GM19467 (cell line): ENCODE results near the gene PRODH2.
"Not testable (repeated sequence)": the region's sequence is repeated elsewhere in the genome, so short reads cannot be mapped to it uniquely, and the experiment has no call there.

Experiments
- ATAC-seq: cut with Tn5 transposase; IDR thresholded peaks from one replicate; pipeline ENCODE4 v1.9.1; 2021; ENCODE audit warnings: mild to moderate bottlenecking, moderate library complexity; ENCODE audit not compliant: unreplicated experiment

The PRODH2 gene

DNA sequence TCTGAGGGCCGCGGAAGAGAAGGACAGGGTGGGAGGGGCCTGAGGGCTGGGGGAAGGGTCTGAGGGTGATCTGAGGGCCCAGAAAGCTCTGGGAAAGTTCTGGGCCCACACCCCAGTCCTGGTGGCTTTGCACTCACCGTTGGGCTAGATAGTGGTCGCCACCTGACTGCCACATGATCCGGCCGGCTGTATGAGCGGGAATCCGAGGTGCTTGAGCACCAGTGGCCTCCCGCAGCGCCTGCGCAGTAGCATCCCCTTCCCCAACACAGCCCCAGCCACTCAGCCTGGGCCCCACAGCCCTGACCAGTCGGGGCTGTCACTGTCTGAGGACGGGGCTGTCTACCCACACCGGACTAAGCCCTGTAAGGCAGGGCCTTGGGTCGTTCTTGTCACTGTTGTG lies 15.0 kb downstream of the PRODH2 start:
- ATAC-seq = no peak

DNA sequence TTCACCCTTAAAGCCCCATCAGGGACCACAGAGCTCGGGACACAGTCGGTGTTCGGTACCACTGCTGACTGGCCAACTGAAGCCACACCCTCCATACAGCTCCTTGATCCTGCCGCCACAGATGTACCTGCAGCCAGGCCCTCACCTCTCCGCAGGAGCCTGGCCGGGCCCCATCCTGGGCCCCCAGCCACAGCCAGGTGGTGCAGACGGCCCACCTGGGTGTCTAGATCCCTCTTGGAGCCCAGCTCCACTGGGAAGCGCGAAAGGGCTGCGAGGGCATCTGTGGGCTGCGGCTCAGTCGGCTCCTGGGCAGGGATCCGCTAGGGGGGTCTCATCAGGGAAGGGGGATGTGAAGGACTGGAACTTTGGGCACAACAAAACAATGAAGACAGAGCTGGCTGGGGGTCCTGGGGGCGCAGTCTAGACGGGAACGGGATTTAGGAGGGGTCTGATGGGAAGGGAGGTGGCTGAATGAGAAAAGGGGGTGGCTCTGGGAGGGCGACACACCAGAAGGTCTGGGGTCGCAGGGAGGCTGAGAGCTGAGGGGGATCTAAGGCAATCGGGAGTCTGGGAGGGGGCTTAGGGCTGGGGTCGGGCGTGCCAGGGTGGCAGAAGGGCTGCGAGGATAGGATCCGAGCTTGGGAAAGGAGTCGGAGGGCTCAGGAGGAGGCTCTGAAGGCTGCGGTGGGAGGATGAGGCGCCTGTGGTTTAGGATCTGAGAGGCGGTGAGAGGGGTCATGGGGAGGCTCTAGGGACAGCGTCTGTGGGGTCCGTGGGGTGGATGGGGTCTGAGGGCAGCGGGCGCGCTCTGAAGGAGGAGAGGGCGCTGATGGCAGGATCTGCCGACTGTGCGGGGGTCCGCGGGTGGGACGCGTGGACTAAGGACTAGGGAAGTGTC lies 15.8 kb downstream of the PRODH2 start:
- ATAC-seq = no peak

DNA sequence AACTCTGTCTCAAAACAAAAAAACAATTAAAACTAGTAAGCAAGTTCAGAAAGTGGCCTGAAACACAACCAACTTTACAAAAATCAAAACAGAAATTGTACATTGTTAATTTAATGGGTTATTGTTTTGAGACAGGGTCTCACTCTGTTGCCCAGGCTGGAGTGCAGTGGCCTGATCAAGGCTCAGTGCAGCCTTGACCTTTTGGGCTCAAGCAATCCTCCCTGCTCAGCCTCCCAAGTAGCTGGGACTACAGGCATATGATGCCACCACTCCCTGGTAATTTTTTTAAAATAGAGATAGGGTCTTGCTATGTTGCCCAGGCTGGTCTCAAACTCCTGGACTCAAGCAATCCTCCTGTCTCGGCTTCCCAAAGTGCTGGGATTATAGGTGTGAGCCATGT lies 17.1 kb downstream of the PRODH2 start:
- not testable (repeated sequence) for ATAC-seq

DNA sequence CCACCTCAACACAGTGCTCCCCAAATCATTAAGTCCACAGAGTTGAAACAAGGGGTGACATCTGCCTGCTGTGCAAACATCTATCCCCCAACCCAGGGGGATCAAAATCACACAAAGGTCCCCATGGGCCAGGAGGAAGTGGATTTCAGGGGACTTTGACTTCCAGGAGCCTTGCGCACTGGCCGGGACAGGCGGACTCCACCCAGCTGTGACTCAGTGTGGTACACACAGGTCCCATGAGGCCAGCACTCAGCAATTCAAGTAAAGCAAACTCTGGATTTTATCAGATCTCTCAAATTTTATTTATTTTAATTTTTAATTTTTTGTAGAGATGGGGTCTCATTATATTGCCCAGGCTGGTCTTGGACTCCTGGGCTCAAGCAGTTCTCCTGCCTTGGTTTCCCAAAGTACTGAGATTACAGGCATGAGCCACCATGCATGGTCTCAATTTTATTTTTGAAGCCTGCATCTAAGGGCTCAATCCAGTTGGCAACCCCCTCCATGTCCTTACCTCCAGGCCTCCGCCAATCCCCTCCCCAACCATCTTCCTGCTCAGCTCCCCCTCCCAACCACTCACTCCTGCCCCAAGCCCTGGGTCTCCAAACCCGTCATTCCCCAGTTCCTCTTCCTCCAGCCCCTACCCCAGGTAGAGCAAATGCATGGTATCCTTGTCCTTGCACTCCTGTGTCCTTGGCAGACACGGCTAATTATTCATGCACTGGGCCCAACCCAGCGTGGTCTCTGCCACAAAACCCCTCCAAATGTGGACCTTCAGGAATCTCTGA lies 19.1 kb downstream of the PRODH2 start:
- no peak for ATAC-seq

DNA sequence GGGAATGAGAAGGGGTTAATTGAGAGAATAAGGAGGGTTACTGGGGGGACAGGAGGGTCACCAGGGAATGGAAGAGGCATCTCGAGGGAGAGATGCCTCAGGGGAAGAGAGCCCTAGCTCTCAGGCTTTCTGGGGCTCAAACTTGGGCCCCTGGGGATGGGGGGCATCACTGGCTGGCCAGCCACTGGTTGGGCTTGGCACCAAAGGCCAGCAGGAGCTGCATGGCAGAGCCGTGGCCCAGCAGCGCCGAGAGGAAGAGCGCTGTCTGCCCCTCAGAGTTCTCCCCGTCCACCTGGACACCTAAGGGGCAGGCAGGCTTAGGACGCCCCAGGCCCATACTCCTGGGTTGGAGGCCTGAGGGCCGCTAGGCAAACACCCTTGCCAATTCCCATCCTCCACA lies 19.8 kb downstream of the PRODH2 start:
- ATAC-seq = no peak

DNA sequence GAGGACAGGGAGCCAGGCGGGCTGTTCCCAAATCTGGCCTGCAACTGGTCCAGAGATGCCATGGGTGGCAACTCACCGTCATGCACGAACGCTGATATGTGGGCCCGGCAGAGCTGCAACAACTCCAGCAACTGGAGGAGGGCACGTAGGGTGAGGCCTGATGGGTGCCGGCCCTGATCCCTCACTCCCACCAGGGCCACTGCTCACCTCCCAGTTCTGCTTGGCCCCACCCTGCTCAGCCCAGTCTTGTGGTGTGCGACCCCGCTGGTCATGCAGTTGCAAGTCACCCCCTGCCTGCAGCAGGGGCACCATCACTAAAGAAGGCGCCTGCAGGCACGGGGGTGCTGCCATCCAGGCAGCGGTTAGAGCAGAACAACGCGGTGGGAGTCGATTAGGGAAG lies 20.3 kb downstream of the PRODH2 start:
- no peak for ATAC-seq

DNA sequence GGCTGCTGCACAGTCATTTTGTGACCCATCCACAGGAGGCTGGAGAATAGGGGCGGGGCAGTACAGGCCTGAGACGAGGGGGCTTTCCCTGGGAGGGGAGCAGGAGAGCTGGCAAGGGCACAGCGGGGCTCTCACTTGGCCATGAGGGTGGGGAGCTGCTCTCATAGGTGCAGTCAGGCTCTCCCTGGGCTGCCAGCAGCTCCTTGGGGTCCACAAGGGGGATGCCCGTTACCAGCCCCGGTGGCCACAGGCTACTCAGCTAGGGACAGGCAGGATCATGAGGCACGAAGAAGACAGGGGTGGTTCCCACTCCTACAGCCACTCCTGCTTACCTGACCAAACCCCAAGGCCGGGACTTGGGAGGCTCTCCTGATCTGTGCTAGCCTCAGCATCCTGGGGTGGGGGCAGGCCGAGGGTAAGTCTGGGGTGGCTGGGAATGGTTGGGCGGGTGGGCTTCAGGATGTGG lies 20.8 kb downstream of the PRODH2 start:
- ATAC-seq = no peak

DNA sequence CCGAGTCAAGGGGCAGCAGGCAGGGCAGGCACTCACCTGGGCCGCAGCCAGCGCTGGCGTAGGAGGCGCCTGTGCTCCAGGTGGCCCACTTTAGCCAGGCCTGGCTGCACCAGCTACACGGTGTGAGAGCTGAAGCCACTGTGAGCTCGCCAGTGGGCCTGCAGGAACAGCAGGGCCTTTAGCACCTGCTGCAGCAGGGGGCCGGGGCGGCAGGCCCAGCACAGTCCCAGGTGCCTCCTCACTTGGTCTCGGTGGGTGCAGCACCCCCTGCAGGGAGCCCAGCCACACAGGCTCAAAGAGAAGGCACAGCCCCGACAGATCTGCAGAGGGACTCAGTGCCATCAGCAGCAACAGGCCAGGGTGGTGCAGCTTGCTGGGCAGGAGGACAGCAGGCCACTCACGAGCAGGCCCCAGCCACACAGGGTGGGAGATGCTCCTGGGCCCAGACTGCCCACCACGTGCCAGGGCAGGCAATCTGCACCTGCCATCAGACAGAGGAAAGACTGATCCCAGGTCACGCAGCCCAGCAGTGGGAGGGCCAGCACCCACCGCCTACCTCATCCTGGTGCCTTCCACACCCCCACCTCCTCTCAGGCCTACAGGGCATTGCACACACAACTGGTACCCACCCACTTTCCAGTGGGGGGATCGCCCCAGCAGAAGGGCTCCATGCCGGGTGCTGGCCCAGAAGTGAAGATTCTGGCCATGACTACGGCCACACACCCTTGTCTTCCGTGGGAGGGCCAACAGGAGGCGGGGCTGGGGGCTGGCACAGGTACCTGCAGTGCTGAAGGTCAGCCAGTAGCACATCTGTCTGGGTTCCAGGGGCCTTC lies 21.4 kb downstream of the PRODH2 start:
- no peak for ATAC-seq

DNA sequence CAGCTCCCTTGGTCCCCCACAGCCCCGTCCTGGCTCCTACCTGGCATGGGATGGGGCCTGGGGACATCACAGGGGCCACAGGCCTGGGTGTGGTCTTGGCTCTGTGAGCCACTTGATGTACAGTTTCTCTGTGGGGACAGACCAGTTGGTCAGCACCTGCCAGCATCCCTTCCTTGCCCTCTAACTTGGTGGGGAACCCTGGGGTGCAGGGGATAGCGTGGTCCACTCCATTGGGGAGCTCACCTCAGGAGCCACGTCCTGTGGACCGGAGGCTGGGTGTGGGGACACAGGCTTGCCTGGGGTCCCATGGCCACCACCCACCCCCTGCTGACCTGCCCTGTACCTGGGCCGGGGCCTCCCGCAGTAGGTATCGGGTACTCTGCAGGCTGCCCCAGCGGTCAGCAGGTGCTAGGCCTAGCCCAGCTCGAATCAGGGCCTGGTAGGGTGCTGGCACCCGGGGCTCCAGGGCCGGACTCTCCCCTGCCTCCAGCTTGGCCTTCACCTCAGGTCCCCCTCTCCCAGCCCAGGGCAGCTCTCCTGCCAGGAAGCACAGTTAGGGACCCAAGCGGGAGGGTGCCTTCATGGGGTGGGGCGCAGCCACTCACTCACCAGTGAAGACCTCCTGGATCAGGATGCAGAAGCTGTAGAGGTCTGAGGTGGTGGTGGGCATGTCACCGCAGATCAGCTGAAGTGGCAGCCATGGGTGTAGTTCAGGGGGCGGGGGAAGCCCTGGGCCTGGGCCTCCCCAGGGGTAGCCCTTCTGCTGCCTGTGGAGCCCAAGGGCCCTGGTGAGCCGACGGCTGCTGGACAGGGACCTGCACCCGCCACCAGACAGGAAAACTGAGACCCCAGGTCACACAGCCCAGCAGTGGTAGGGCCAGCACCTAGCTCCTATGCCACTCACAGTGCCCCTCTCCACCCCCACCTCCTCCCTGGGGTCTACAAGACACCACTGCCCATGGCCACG lies 22.4 kb downstream of the PRODH2 start:
- ATAC-seq = no peak

DNA sequence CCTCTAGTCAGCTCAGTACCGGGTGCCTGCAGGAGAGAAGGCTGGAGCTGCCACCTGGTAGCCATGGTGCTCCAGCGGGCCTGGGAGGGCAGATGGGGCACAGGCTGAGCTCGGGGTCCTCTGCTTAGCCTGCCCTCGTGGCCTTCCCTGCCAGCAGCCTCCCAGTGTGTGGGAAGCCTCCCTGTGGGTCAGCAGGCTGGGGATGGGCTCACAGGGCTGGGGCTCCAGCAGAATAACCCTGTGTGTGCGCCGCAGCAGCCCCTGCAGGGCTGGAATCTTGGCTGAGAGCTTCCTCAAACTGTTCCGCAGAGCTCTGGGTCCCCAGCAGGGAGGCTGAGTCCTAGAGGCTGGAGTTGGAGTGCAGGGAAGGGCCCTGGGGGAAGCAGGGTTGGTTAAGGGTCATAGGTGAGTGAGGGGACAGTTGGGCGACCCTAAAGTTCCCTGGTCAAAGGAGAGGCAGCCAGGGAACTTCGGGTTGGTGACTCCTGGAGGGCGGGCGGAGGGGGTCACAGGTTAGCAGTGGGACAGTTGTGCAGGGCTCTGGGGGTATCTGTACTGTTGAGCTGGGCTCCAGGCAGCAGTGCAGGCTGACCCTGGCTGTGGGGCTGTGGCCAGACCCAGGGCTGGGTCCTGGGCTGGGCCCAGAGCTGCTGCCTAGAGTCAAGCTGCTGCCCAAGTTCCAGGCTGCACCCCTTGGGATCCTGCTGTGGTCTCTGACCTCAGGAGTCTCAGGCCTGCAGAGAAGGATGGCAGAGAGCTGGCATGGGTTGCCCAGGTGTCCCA lies 23.3 kb downstream of the PRODH2 start:
- ATAC-seq = no peak

DNA sequence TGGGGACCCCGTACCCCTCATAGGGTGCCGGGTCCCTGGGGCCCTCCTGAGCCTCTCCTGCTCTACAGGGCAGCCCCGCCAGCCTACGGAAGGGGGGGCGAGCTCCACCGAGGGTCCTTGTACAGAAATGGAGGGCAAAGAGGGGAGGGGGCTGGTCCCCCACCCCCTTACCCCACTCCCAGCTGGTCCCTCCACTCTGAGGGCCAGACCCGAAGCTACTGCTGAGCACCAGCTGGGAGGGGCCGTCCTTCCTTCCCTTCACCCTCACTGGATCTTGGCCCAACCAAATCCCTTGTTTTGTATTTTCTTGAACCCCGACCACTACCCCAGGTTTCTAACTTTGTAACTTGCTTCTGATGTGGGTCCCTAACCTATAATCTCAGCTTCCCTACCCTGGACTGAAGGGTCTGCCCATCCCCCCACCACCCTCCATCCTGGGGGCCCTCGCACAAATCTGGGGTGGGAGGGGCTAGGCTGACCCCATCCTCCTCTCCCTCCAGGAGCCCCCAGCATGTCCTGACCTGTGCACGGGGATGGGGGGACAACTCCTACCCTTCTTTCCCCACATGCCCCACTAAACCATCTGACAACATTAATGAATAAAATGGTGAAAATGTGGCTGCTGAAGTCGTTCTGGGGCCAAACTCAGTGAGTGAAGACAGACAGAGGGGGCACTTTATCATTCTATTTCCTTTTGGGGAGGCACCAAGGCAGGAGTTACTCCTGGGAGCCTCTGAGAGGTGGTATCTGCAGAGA lies 24.3 kb downstream of the PRODH2 start:
- no peak for ATAC-seq

DNA sequence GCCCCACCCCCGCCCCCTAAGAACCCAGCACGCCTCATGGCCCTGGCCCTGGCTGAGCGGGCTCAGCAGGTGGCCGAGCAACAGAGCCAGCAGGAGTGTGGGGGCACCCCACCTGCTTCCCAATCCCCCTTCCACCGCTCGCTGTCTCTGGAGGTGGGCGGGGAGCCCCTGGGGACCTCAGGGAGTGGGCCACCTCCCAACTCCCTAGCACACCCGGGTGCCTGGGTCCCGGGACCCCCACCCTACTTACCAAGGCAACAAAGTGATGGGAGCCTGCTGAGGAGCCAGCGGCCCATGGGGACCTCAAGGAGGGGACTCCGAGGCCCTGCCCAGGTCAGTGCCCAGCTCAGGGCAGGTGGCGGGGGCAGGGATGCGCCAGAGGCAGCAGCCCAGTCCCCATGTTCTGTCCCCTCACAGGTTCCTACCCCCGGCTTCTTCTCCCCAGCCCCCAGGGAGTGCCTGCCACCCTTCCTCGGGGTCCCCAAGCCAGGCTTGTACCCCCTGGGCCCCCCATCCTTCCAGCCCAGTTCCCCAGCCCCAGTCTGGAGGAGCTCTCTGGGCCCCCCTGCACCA lies 25.3 kb downstream of the PRODH2 start:
- no peak for ATAC-seq

DNA sequence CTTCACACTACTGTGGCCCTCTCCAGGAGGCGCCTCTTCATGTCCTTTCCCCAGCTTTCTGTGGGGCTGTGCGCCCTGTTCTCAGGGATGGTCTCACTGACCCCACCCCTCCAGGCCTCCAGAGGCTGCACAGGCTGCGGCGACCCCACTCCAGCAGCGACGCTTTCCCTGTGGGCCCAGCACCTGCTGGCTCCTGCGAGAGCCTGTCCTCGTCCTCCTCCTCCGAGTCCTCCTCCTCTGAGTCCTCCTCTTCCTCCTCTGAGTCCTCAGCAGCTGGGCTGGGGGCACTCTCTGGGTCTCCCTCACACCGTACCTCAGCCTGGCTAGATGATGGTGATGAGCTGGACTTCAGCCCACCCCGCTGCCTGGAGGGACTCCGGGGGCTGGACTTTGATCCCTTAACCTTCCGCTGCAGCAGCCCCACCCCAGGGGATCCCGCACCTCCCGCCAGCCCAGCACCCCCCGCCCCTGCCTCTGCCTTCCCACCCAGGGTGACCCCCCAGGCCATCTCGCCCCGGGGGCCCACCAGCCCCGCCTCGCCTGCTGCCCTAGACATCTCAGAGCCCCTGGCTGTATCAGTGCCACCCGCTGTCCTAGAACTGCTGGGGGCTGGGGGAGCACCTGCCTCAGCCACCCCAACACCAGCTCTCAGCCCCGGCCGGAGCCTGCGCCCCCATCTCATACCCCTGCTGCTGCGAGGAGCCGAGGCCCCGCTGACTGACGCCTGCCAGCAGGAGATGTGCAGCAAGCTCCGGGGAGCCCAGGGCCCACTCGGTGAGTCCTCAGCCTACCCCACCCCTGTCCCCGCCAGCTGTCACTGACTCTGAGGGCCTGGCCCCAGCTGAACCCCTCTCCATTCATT lies 26.1 kb downstream of the PRODH2 start:
- ATAC-seq = no peak

DNA sequence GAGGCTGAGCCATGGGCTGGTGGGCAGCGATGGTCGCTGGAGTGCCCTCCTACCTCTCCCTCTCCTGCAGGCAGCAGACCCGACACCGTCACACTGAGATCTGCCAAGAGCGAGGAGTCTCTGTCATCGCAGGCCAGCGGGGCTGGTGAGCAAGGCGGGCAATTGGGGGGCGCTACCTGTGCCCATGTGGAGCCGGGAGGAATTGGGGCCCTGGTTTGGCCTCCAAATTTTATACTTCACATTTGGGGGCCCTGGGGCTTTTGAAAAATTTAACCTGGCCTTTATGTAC lies 27.4 kb downstream of the PRODH2 start:
- ATAC-seq = no peak

DNA sequence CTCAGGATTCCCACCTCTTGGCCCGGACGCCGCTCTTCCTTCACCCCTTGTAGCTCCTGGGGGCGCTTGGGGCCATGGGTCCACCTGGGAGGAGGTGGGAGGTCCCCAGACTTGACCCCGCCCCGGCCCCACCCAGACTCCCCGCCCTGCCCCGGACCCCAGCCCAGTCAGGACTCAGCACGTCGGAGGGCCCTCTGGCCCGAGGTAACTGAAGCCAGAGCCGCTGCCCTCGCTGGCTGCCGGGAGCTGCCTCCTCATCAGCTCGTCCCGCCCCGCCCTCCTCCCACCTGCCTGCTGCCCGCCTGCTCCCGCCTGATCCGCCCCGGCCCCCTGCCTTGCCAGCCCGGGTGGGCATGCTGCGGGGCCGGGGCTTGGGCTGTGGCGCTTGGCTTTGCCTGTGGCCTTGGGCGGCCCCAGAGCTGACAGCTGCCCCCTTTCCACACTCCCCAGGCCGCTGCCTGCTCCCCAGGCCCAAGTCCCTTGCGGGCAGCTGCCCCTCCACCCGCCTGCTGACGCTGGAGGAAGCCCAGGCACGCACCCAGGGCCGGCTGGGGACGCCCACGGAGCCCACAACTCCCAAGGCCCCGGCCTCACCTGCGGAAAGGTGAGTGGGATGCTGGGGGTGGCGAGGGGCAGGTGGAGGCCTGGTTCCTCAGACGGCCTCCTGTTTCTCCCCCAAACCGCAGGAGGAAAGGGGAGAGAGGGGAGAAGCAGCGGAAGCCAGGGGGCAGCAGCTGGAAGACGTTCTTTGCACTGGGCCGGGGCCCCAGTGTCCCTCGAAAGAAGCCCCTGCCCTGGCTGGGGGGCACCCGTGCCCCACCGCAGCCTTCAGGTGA lies 27.9 kb downstream of the PRODH2 start:
- ATAC-seq = no peak
